Kidney (tissue), 14 donors: ENCODE measurements around the gene CHD1. TPM values are rescaled to one million over a fixed set of nuclear protein-coding genes. Genes with fewer than 3 reads are reported as not detected.

Experiments
- DNase-seq, 5 donors: peaks; one replicate each; pipeline ENCODE4 v3.0.0-alpha.2; 2013 to 2020
- FAIRE-seq: peaks from 2 replicates; lab custom pipeline; 2012; peaks lifted over from hg19 to GRCh38; lab: Jason Lieb, UNC
- H3K27ac ChIP-seq, 2 donors: one replicate each; pipeline ENCODE4 v1.7.0; 2013; ENCODE audit warnings: low read depth in 2 of 2, low read length in 2 of 2, inconsistent platforms in 1 of 2
- H3K27me3 ChIP-seq: one replicate; pipeline ENCODE4 v1.7.1; 2013; ENCODE audit warnings: low read length, inconsistent platforms; ENCODE audit not compliant: control insufficient read depth, insufficient read depth
- H3K36me3 ChIP-seq, 3 donors: one replicate each; pipeline versions ENCODE4 v1.7.0 to v1.7.1; 2013; ENCODE audit warnings: low read length in 3 of 3, control low read depth in 1 of 3, inconsistent platforms in 1 of 3; ENCODE audit not compliant: insufficient read depth in 3 of 3, control insufficient read depth in 2 of 3
- H3K4me1 ChIP-seq, 3 donors: one replicate each; pipeline versions ENCODE4 v1.7.0 to v1.7.1; 2013; ENCODE audit warnings: low read length in 3 of 3, inconsistent platforms in 1 of 3, low read depth in 1 of 3; ENCODE audit not compliant: control insufficient read depth in 2 of 3, insufficient read depth in 2 of 3
- H3K4me3 ChIP-seq, 3 donors: one replicate each; pipeline versions ENCODE4 v1.7.0 to v1.8.1; 2013; ENCODE audit warnings: low read length in 3 of 3, control low read depth in 1 of 3, inconsistent platforms in 1 of 3
- H3K9ac ChIP-seq, 3 donors: one replicate each; pipeline versions ENCODE4 v1.7.0 to v1.7.1; 2013; ENCODE audit warnings: low read length in 3 of 3, control low read depth in 1 of 3, inconsistent platforms in 1 of 3
- H3K9me3 ChIP-seq, 3 donors: one replicate each; pipeline versions ENCODE4 v1.7.0 to v1.7.1; 2013; ENCODE audit warnings: low read length in 3 of 3, control low read depth in 1 of 3, inconsistent platforms in 1 of 3; ENCODE audit not compliant: control insufficient read depth in 2 of 3, insufficient read depth in 1 of 3
- CTCF ChIP-seq: IDR thresholded peaks from 3 replicates; pipeline ENCODE4 v1.5.1; 2012; ENCODE audit warnings: mild to moderate bottlenecking, moderate library complexity, borderline replicate concordance; ENCODE audit not compliant: insufficient read depth; ENCODE audit errors: extremely low read depth
- intact Hi-C: fragments of 100-400 bp; cut with DNase I; formaldehyde crosslinking; loops from one replicate; pipeline ENCODE4 v1.11.1; 2022
- polyA plus RNA-seq: library from polyadenylated mRNA; stranded (reverse); fragments of 350-450 nt; fragmentation: Illumina TruSeq; extraction: RNeasy Lipid Tissue Mini Kit (QIAGEN cat#74804); gene quantifications from one replicate; pipeline ENCODE4 v1.2.3, GENCODE V29; 2014; ENCODE audit warnings: low read depth, low replicate concordance; ENCODE audit not compliant: insufficient read depth
- total RNA-seq: library from RNA; stranded (reverse); fragmentation: NEBNext Ultra II Directional; extraction: Animal tissue kit (Norgen Biotek cat#: 25700); gene quantifications from one replicate; pipeline ENCODE4 v1.2.1, GENCODE V29; 2021
- donor health status: control.
- donor health status: control.
- donor health status: control.
- donor health status: control.
- donor health status: control.
- donor health status: DM: yes; HTN: yes; CAD: no.
- donor health status: Normal renal cell carcinoma (clear cell type).

The CHD1 gene
- total and polyA plus RNA-seq, 2 donors from 2014 or later, result 7.1 to 40.4 TPM

GRCh38 chr5:98880598-98880997 is 48.2 kb downstream of the CHD1 start:
- Histone ChIP-seq H3K27ac (no peak overlapping the region), H3K36me3 (peaks cover 8 to 53% (median 19%) of the 10 kb centered on the region in 3 donors)

GRCh38 chr5:98880151-98880550 is 48.7 kb downstream of the CHD1 start:
- intact Hi-C loops, result no loop called here
- DNase-seq, result no peak
- no peaks in the 10 kb centered on the region for H3K9me3 ChIP-seq
- H3K4me1 ChIP-seq, result no peaks in the 10 kb centered on the region
- H3K27ac ChIP-seq, result no peak overlapping the region
- no peak overlapping the region for H3K4me3 ChIP-seq
- H3K27me3 ChIP-seq, result no peaks in the 10 kb centered on the region
- peaks cover 8 to 52% (median 19%) of the 10 kb centered on the region in 3 donors for H3K36me3 ChIP-seq
- no peak overlapping the region for H3K9ac ChIP-seq
- TF ChIP-seq CTCF, result no peak
- FAIRE-seq, result no peak

More at GRCh38 chr5:98880598-98880997, 48.2 kb downstream of the CHD1 start:
- no peak for DNase-seq
- H3K9ac ChIP-seq, result no peak overlapping the region
- H3K4me1 ChIP-seq, result no peaks in the 10 kb centered on the region
- H3K9me3 ChIP-seq, result no peaks in the 10 kb centered on the region
- no peak for TF ChIP-seq CTCF
- FAIRE-seq, result no peak
- no peak overlapping the region for H3K4me3 ChIP-seq
- intact Hi-C loops, result no loop called here
- no peaks in the 10 kb centered on the region for H3K27me3 ChIP-seq

DNA sequence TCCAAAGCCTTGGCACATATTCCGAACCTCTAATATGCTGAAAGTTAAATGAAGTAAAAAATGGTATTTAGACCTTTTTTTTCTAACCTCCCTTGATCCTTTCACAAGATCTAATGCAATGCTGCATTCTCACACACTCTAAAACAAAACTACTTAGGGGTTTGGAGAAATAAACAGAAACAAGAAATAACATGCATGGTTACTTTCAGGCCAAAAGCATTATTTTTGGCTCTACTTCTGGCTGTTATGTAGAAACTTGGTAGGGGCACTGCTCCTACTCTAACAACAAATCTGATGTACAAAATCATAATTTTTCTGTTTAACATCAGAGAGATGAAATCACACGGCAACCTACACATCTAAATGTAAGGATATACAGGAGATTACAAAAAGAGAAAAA is 51.2 kb downstream of the CHD1 start:
- DNase-seq, result no peak
- intact Hi-C loops, result no loop called here
- no peaks in the 10 kb centered on the region for H3K9me3 ChIP-seq
- no peak for TF ChIP-seq CTCF
- H3K36me3 ChIP-seq, result peaks cover 8 to 58% (median 15%) of the 10 kb centered on the region in 3 donors
- H3K9ac ChIP-seq, result no peak overlapping the region
- no peak overlapping the region for H3K27ac ChIP-seq
- H3K4me1 ChIP-seq, result no peaks in the 10 kb centered on the region
- FAIRE-seq, result no peak
- no peaks in the 10 kb centered on the region for H3K27me3 ChIP-seq
- H3K4me3 ChIP-seq, result no peak overlapping the region

- no peak for FAIRE-seq
Measured at GRCh38 chr5:98872674-98873073, 56.1 kb downstream of the CHD1 start.

More at GRCh38 chr5:98872674-98873073, 56.1 kb downstream of the CHD1 start:
- Histone ChIP-seq H3K9me3 (no peaks in the 10 kb centered on the region), H3K36me3 (peaks cover 8 to 46% (median 9%) of the 10 kb centered on the region in 3 donors), H3K27ac (no peak overlapping the region), H3K4me3 (no peak overlapping the region), H3K4me1 (no peaks in the 10 kb centered on the region), H3K9ac (no peak overlapping the region), H3K27me3 (no peaks in the 10 kb centered on the region)
- no peak for DNase-seq
- intact Hi-C loops, result no loop called here
- no peak for TF ChIP-seq CTCF
